GM21717 (cell line): ENCODE results near the gene VWA8.
"Not testable (repeated sequence)": the region's sequence is repeated elsewhere in the genome, so short reads cannot be mapped to it uniquely, and the experiment has no call there.

Experiments used
- ATAC-seq: cut with Tn5 transposase; IDR thresholded peaks from one replicate; pipeline ENCODE4 v1.9.1; 2021; ENCODE audit warnings: mild to moderate bottlenecking, moderate library complexity; ENCODE audit not compliant: unreplicated experiment

VWA8 gene

GRCh38 chr13:41542799-41543198, 418.1 kb downstream of the VWA8 start:
- ATAC-seq, result not testable (repeated sequence)

GRCh38 chr13:41542281-41542680, 418.6 kb downstream of the VWA8 start:
- no peak for ATAC-seq

GRCh38 chr13:41541142-41541938, 419.6 kb downstream of the VWA8 start:
- no peak for ATAC-seq

GRCh38 chr13:41540240-41540639, 420.7 kb downstream of the VWA8 start:
- ATAC-seq, result not testable (repeated sequence)

- no peak for ATAC-seq
Observed at GRCh38 chr13:41533266-41534052, 427.4 kb downstream of the VWA8 start.

- no peak for ATAC-seq
Observed at GRCh38 chr13:41528021-41528420, 432.9 kb downstream of the VWA8 start.

- ATAC-seq, result no peak
Observed at GRCh38 chr13:41520660-41521630, 440.0 kb downstream of the VWA8 start.

- no peak for ATAC-seq
Observed at GRCh38 chr13:41520016-41520659, 440.8 kb downstream of the VWA8 start.
